HFF-Myc (cell line): ENCODE results near the gene MRPS2.
"Not testable (repeated sequence)": the region's sequence is repeated elsewhere in the genome, so short reads cannot be mapped to it uniquely, and the experiment has no call there.

ENCODE experiments used
- DNase-seq: peaks from one replicate; pipeline ENCODE4 v3.0.0-alpha.2; 2011; ENCODE audit warnings: low read depth; ENCODE audit errors: extremely low read depth
- H3K4me3 ChIP-seq: replicated peaks from 2 replicates; pipeline ENCODE4 v1.5.1; 2011; ENCODE audit warnings: low read depth, mild to moderate bottlenecking, control low read depth, low read length
- TF ChIP-seq, protein P1 (sequence below): IDR thresholded peaks from 2 replicates; pipeline ENCODE4 v1.5.1; 2012; ENCODE audit warnings: mild to moderate bottlenecking, low read depth, low read length, control low read depth; ENCODE audit errors: missing control alignments

MRPS2 gene

DNA sequence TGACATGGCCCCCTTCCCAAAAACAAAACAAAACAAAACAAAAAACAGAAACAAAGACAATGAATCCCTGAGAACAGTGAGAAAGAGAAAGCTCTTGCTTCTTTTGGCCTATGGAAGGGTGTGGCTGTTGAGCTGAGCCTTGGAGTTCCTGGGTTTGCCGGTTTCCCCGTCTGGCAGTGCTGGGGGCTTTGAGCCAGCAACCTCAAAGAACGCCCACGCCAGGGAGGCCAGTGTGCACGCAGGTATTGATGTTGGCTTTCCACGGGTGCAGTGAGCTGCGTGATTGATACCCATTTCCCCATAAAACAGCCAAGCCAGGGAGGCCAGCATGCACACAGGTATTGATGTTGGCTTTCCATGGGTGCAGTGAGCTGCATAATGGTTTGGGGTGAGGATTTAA is 12.4 kb downstream of the MRPS2 start:
- DNase-seq, result no peak
- no peak overlapping the region for H3K4me3 ChIP-seq
- TF ChIP-seq, protein P1, sequence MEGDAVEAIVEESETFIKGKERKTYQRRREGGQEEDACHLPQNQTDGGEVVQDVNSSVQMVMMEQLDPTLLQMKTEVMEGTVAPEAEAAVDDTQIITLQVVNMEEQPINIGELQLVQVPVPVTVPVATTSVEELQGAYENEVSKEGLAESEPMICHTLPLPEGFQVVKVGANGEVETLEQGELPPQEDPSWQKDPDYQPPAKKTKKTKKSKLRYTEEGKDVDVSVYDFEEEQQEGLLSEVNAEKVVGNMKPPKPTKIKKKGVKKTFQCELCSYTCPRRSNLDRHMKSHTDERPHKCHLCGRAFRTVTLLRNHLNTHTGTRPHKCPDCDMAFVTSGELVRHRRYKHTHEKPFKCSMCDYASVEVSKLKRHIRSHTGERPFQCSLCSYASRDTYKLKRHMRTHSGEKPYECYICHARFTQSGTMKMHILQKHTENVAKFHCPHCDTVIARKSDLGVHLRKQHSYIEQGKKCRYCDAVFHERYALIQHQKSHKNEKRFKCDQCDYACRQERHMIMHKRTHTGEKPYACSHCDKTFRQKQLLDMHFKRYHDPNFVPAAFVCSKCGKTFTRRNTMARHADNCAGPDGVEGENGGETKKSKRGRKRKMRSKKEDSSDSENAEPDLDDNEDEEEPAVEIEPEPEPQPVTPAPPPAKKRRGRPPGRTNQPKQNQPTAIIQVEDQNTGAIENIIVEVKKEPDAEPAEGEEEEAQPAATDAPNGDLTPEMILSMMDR, result no peak

DNA sequence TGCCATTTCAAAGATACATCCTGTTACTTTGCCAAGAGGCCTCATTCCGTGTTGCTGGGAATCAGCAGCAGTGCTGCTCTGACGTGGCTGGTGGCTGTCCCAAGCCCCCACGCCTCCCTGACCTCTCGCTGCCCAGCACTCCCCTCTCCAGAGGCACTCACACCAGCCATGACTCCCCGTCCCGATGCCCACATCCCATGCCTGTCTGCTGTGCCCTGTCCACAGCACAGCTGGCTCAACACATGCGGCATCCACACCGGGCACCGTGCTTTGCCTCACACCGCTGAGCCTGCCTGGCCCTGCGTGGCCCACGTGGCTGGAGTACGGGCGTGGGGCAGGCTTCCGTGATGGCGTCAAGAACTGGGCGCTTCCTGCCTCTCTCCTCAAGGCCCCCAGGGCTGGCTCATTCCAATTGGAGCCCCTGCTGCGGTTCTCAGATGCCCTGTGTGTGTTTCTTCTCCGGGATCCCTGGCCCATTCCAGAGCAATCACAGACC is 12.9 kb downstream of the MRPS2 start:
- H3K4me3 ChIP-seq, result no peak overlapping the region
- TF ChIP-seq, protein P1, result no peak
- no peak for DNase-seq

DNA sequence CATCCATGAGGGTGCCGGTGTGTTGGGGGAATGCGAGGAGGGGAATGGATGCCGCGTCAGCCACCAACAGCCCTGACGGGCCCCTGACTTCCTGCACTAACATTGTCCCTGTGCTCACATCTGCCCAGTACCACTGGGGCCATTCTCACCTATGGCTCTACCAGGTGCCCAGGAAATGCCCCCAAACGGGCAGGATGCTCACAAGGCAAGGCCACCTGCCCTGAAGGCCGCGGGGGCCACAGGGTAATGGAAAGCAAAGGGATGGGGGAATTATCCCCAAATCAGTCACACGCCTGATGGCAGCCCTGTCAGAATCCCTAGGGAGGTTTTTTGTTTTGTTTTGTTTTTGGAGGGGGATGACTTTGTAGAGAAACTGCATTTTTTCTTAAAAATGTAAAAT is 13.4 kb downstream of the MRPS2 start:
- not testable (repeated sequence) for H3K4me3 ChIP-seq, DNase-seq

DNA sequence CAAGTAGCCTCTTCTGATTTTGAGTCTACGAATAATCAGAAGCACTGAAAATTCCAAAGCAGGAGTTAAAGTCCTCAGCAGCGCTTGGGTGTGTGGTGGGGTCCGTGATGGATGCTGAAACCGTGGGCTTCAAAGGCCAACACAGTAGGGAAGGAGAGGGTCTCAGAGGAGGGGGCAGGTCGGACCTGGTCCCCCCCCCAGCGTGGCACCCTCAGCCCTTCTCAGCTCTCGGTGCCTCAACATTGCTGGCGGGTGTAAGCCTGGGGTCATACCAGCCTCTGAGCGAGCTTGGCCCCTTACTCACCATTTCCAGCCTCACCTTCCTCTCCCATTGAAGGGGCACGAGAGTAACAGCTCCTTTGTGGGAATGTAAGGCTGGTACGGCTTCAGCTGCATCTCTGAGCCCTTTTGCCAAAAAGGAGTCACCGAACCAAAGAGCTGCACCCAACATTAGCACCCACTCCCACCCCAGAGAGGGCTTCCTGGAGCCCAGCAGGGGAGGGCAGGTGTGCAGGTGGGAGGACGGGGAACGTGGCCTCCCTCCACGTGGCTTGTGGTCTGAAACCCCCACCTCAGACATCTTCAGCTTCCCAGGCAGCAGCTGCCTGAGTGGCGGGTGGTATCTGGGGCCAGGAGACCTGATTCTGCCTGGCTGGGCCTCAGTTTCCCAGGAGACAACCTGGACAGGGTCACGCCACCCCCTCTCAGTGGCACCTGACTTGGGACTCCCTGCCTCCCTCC is 14.0 kb downstream of the MRPS2 start:
- H3K4me3 ChIP-seq, result no peak overlapping the region
- TF ChIP-seq, protein P1, result no peak
- no peak for DNase-seq

DNA sequence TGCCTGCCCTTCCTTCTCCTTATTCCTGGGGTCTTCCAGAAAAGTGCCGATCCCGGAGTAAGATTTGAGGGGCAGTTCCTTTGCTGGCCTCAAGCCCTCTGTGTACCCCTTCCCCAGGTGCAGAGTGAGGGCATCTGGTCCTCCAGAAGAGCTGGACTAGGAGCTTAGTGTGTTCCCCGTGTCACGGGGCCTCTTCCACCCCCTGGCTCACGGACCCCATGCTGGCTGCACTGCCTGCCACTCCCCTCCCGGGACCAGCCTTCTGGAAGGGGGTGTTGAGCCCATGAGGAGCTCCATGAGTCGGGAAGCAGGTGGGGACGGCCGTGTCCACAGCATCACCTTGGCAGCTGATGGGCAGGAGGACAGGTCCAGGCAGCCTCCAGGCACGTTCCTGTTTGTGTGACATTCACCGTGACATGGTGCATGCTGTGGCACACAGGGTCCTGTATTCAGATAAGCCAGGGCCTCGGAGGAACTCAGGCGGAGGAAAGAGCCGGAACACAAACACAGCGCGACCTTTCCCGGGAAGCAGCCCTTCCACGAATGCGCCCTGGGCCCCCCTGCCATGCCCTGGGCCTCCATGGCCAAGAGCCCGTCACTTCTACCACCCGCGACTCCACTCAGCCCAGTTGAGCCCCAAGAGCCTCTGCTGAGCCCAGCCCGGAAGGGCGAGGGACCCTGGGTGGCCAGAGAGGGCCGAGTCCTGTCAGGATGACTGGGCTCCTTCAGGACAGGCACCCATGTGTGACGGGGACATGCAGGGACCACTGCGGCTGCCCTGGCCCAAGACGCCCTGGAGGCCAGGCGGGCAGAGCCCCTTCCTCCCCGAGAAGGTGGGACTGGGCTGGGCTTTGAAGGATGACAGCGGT is 14.8 kb downstream of the MRPS2 start:
- no peak for DNase-seq
- TF ChIP-seq, protein P1, result no peak

DNA sequence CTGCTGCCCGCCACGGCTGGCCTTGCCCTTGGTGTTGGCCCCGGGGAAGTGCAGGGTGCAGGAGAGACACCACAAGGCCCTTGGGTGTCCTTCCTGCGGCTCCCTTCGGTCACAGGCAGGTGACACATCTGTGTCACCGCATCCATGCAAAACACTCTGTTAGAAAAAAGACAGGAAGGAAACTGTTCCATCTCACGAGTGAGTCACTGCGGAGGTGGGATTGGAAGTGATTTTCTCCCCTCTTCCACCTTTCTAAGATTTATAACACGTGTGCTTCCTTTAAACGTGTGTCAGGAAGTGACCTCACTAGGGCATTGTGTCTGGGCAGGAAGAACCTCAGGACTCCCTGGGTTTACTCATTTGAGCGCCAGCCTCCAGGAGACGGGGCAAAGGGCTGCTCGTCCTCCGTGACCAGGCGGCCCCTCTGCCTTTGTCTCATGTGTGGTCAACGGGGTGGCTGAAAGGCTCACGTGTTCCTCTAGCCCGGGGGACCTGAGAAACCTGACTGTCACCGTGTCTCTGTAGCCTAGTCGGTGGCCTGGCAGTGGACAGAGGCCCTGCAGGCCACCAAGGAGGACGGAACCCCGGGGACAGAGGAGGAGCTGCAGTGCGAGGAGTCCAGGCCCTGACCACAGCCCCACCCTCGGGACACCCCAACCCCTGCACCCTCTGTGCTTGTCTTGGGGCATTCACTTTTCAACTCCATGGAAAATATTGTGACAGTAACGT is 15.8 kb downstream of the MRPS2 start:
- TF ChIP-seq, protein P1, result no peak
- no peak for DNase-seq

More for the DNA sequence above, 14.8 kb downstream of the MRPS2 start:
- H3K4me3 ChIP-seq, result no peak overlapping the region

More for the DNA sequence above, 15.8 kb downstream of the MRPS2 start:
- no peak overlapping the region for H3K4me3 ChIP-seq
